ENCODE results near the gene TRIM16. TPM values are rescaled to one million over a fixed set of nuclear protein-coding genes. Genes with fewer than 3 reads are reported as not detected.
"Not testable (repeated sequence)": the region's sequence is repeated elsewhere in the genome, so short reads cannot be mapped to it uniquely, and the experiment has no call there.

Gene TRIM16
- total RNA-seq, 1 donor from 2014 or later: 20.1 TPM

DNA sequence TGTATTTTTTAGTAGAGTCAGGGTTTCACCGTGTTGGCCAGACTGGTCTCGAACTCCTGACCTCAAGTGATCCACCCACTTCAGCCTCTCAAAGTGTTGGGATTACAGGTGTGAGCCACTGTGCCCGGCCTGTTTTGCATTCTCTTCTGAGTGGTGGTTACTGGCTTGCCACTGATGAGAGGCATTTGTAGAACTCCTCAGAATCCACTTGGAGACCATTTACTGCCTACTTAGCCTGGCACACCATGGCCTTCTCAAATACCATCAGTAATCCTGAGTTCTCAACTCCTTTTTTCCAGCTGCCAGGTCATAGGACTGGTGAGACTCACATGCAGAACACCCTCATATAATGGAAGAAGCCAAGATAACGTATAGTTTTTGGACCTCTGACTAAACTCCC lies 42.1 kb downstream of the TRIM16 start:
- H3K4me1 ChIP-seq; DNase-seq; intact Hi-C loops (cut with DNase I); H3K4me3 ChIP-seq; H3K27ac ChIP-seq; H3K27me3 ChIP-seq; H3K9me3 ChIP-seq; H3K36me3 ChIP-seq: not testable (repeated sequence)
- peak; percentile 59 for ATAC-seq

DNA sequence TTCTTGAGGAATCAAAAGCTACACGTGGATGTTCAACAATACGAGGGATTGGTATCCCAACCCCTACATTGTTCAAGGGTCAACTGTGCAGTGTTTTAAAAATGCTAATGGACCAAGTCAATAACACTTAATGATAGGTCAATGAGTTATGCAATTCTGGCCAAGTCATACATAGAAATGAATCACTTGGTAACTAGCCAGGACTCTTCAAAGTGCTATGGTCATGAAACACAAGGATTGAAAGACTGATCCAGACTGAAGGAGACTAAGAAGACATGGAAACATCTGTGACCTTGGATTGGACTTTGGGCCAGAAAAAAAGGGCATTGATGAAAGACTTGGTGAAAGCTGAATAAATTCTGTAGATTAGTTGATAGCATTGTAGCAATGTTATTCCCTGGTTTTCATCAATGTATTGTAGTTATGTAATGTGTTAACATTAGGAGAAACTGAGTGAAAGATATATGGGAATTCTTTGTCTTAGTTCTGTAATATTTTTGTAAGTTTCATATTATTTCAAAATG lies 53.1 kb downstream of the TRIM16 start:
- DNase-seq; H3K9me3 ChIP-seq; intact Hi-C loops (cut with DNase I); H3K36me3 ChIP-seq; H3K4me1 ChIP-seq; H3K27me3 ChIP-seq; H3K4me3 ChIP-seq; H3K27ac ChIP-seq; ATAC-seq: not testable (repeated sequence)

DNA sequence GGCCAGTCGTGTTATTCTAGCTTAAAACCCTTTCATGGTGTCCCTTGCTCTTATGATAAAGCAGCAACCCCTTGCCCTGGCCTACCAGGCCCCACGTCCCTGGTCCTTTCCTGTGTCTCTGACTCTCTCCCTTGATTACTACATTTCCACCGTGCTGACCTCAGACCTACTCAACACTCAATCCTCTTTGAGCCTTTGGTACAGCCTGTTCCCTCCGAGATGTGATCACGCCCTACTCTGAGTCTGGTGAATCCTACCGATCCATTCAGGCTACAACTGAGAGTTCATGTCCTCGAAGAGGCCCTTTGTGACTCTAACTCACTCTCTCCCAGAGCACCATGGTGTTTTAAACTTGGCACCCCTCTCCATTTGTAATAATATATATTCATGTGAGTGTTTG lies 54.1 kb downstream of the TRIM16 start:
- H3K36me3 ChIP-seq; H3K27me3 ChIP-seq; H3K4me1 ChIP-seq; H3K4me3 ChIP-seq; H3K27ac ChIP-seq; DNase-seq; intact Hi-C loops (cut with DNase I); H3K9me3 ChIP-seq: not testable (repeated sequence)
- peak; percentile 60 for ATAC-seq

DNA sequence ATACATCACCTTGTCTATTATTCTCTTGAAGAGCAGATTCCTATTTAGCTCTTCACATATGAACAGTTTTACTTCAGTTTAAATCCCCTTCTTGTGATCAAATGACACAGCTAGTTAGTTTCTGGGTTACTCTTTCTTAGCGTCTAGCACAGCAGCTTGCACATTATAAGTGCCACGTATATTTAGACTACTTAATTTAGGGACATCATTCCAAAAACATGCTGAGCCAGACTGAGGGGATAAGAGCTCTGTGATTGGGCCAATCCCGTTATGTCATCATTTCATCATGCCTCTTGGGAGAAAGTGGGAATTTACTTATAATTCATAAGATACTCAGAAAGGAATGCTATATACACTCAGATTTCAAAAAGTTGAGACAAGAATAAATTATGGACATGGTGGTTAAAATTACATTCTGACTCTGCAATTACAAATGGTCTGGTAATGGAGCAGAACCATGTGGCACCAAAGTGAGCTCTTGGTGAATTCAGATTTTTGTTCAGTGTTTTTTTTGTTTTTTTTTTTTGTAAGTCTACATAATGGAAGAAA lies 60.4 kb downstream of the TRIM16 start:
- intact Hi-C loops (cut with DNase I); H3K27me3 ChIP-seq; H3K27ac ChIP-seq; H3K9me3 ChIP-seq; ATAC-seq; H3K36me3 ChIP-seq; H3K4me3 ChIP-seq; H3K4me1 ChIP-seq; DNase-seq: not testable (repeated sequence)

DNA sequence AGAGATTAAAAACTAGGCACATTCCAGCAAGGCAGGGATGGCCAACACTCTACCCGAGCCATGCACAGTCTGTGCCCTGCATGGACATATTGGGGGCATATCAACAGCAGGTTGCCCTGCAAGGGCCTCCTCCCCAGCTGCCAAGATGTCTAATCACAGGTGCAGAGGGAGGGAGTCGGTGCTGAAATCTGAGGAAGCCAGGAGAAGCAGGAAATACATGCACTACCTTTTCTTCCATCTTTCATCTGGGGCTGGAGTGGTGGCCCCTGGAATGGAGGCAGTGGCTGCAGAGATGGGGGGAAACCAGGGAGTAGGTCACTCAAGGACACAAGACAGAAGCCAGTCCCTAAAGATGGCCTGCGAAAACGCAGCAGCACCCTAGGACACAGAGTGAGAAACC lies 60.9 kb downstream of the TRIM16 start:
- H3K4me1 ChIP-seq; H3K27ac ChIP-seq; DNase-seq; H3K9me3 ChIP-seq; H3K27me3 ChIP-seq; H3K4me3 ChIP-seq; H3K36me3 ChIP-seq; intact Hi-C loops (cut with DNase I); ATAC-seq: not testable (repeated sequence)

DNA sequence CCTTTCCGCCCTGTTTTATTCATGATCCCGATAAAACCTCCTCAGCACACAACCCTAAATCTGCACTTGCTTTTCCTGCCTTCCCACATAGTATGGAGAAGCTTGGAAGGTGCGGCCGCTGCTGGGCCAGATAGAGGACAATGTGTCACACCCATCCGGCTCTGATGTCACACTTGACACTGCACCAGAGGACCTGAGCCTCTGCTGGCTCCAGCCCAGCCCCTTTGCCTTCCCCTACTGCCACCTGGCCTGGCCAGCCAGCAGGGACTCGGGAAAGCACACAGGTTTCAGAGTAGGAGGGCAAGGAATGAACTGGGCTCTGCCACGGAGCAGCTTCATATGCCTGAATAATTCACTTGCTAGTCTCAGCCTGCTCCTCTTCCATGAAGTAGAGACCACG lies 62.0 kb downstream of the TRIM16 start:
- H3K9me3 ChIP-seq; intact Hi-C loops (cut with DNase I); H3K27me3 ChIP-seq; H3K27ac ChIP-seq; H3K4me3 ChIP-seq; H3K4me1 ChIP-seq; H3K36me3 ChIP-seq; DNase-seq: not testable (repeated sequence)
- peak; percentile 24 for ATAC-seq

DNA sequence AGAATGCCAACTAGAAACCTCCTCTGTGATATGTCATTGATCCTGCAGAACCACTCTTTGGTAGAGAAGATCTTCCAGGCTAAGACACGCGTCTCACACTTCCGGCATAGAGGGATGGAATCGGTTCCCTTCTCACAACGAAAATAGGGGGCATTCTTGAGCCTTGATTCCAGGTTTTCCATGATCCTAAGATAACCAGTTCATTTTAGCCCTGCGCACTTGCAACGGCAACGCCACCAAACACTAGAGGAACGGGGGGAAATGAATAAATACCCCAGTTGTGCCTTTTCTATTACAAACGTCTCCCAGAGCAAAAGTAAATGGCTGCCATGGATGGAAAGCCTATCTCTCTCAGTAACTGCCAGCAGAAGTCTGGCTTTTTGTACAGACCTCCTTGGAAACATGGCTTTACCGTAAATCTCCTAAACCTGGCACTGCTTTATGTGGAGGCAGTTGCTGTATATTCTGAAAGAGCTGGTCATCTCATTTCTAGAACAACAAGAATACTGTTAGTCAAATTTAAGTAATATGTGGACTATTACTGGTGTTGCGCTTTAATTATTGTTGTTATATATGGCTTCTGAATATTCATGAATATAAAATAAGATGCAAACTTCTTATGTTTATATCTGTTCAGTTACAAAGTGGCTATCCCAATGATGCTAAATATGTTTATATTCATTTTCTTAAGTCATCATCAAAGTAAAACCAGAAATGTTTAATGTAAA lies 64.6 kb downstream of the TRIM16 start, which contains the start of gene FBXW10B:
FBXW10B (minus strand) TSS at position 374 of the 728 bp plus-strand sequence; CDS start at position 182, 192 bp downstream.
- H3K4me1 ChIP-seq; DNase-seq; H3K4me3 ChIP-seq; intact Hi-C loops (cut with DNase I); H3K27ac ChIP-seq; H3K27me3 ChIP-seq; H3K36me3 ChIP-seq; H3K9me3 ChIP-seq: not testable (repeated sequence)
- peak; percentile 58 for ATAC-seq

DNA sequence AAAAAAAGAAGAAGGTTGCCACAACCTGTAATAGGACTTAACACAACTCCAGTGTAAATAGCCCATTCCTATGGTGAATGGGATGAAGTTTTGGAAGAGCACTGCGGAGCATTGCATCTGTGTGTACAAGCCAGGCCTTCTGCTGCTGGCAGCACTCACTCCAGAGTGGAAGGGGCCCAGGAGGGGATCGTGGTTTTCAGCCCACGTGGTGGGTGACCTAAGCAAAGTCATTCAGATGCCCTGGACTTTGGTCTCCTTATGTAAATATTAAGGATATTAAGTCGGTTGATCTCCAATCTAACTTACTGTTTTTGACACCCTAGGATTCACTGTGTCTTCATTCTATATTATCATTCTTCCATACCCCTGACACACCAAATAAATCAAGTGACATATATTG lies 67.3 kb downstream of the TRIM16 start:
- H3K27me3 ChIP-seq; H3K4me3 ChIP-seq; intact Hi-C loops (cut with DNase I); H3K9me3 ChIP-seq; H3K4me1 ChIP-seq; ATAC-seq; H3K27ac ChIP-seq; DNase-seq; H3K36me3 ChIP-seq: not testable (repeated sequence)

DNA sequence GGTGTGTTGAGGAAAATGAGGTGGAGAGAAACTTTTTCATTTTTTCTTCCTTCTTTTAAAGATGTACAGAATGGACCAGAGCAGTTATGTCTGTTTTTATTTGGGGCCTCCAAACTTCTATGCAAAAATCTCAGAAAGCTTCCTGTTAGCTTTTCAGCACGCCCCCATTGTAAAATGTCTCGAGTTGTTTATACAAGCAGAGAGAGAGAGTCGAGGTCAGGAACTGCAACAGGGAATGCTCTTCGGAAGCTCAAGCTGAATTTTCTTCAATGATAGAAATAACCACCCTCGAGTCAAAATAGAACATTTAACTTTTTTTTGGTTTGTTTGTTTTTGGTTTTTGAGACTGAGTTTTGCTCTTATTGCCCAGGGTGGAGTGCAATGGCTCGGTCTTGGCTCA lies 68.3 kb downstream of the TRIM16 start:
- intact Hi-C loops (cut with DNase I); DNase-seq; H3K9me3 ChIP-seq; ATAC-seq; H3K4me3 ChIP-seq; H3K4me1 ChIP-seq; H3K36me3 ChIP-seq; H3K27ac ChIP-seq; H3K27me3 ChIP-seq: not testable (repeated sequence)

DNA sequence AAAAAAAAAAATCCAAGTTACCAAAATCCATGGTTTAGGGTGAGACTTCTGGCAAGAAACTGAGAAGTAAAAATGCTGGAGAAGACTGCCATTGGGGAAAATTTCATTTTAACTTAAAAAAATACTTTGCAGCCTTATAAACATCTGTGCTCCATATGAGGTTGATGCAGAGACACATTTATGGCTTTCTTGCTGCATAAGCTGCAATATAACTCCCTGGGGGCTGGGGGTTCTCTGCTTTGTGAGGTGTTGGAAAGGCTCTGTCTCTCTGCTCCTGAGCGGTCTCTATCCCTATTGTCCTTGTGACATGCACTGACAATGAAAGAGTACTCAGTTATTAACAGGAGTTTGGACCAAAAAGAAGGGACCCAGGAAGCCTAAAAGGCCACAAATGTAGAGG lies 71.0 kb downstream of the TRIM16 start:
- ATAC-seq; H3K9me3 ChIP-seq; intact Hi-C loops (cut with DNase I); H3K4me3 ChIP-seq; H3K4me1 ChIP-seq; H3K27ac ChIP-seq; H3K36me3 ChIP-seq; DNase-seq; H3K27me3 ChIP-seq: not testable (repeated sequence)

DNA sequence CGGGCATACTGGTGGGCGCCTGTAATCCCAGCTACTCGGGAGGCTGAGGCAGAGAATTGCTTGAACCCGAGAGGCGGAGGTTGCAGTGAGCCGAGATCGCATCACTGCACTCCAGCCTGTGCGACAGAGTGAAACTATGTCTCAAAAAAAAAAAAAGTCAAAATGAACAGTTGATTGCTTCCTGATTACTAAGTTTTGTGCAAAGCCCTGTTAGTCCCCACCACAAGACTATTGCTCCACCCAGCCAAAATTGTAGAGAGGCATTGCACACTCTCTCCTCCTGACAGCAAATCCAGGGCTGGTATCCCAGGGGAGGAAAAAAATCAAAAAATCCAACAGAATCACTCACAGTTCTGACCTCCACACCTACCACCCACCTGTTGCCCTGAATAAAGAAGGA lies 91.2 kb downstream of the TRIM16 start:
- H3K4me1 ChIP-seq; H3K27me3 ChIP-seq; H3K4me3 ChIP-seq; DNase-seq; intact Hi-C loops (cut with DNase I); ATAC-seq; H3K9me3 ChIP-seq; H3K36me3 ChIP-seq; H3K27ac ChIP-seq: not testable (repeated sequence)

DNA sequence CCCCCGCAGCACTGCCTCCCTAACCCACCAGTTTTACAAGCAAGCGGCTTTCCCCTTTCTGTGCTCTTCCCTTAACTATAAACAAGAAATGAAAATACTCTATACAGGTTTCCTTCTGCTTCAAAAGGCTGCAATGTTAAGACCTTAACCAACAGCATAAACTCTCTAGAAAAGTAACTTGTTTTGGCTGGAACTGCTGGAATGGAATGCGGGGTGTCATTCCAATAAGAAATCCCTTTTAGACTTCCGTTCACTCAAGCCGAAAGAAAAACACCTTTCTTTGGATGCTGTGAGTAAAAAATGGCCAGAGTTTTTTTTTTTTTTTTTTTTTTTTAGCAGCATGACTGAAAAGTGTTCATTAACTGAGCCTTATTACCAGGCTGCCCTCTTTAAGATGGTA lies 92.1 kb downstream of the TRIM16 start:
- H3K36me3 ChIP-seq; H3K9me3 ChIP-seq; H3K27me3 ChIP-seq; H3K27ac ChIP-seq; ATAC-seq; H3K4me1 ChIP-seq; intact Hi-C loops (cut with DNase I); DNase-seq; H3K4me3 ChIP-seq: not testable (repeated sequence)

DNA sequence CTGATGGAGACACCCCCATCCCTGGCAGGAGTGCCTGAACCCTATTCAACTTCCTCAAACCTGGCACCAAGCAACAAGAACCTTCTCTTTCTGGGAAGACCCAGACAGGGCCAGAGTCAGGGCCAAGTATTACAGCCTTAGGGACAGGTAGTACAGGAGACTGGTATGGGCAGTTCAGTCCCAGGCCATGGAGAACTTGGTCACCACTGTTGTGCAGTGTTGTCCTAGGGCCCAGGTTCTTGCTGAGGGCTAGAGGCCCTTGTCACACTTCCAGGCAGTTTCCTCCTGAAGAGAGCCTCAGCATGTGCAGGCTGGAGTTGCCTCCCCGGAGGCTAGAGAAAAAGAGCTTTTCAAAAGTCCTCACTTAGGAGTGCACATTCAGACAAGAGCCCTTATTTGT lies 93.3 kb downstream of the TRIM16 start:
- ATAC-seq: peak; percentile 27
- H3K27ac ChIP-seq; H3K4me1 ChIP-seq; H3K4me3 ChIP-seq; H3K36me3 ChIP-seq; DNase-seq; intact Hi-C loops (cut with DNase I); H3K27me3 ChIP-seq; H3K9me3 ChIP-seq: not testable (repeated sequence)

DNA sequence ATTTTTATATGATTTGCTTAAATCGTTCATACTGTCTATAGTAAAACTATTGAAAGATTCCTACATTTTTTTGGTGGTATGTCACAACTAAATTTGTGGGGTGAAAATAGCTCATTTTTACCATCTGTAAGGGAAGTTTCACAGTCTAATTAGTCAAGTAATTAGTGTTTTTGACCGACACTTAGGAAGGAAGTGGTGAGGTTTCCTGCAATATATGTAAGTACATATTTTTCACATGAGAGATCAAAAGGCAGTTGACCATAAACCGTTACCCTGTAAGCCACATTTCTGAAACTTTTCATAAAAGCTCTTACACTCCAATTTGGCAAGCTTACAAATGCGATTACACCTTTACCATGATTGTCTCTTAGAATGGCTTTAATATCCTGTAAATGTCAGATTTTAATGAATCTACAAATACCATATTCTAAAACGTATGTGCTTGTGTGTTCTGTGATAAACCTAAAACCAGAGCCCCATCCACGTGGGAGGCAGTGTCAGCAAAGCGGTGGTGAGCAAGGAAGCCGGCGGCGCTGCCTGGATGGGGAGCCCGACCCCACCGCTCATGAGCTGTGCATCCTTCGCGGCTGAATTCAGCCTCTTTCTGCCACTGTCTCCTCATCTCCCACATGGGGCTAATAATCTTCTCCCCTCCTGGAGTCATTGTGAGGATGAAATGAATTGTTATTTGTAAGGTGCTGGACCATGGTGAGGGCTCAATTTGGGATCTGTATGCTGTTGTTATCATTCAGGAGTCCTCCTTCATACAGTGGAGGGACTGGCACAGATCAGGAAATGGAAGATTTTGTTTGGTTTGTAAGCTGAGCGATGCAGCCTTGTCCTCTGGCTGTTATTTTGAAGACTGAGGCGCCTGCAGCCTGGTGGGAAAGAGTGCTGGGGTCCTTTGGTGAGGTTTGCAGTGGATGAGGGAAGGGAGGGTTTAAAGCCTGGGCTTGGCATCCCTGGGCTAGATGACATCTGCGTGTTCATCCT lies 94.3 kb downstream of the TRIM16 start:
- H3K4me1 ChIP-seq; H3K27me3 ChIP-seq; H3K4me3 ChIP-seq; DNase-seq; H3K9me3 ChIP-seq; H3K27ac ChIP-seq; ATAC-seq; H3K36me3 ChIP-seq; intact Hi-C loops (cut with DNase I): not testable (repeated sequence)

Data from upper lobe of right lung (tissue), 1 donor.